Putamen (tissue), 1 donor: Measurements from ENCODE around the gene NOSIP.

ENCODE experiments used
- DNase-seq: peaks from one replicate; pipeline ENCODE4 v3.0.0-alpha.2; 2016; ENCODE audit warnings: low spot score

Gene NOSIP

DNA sequence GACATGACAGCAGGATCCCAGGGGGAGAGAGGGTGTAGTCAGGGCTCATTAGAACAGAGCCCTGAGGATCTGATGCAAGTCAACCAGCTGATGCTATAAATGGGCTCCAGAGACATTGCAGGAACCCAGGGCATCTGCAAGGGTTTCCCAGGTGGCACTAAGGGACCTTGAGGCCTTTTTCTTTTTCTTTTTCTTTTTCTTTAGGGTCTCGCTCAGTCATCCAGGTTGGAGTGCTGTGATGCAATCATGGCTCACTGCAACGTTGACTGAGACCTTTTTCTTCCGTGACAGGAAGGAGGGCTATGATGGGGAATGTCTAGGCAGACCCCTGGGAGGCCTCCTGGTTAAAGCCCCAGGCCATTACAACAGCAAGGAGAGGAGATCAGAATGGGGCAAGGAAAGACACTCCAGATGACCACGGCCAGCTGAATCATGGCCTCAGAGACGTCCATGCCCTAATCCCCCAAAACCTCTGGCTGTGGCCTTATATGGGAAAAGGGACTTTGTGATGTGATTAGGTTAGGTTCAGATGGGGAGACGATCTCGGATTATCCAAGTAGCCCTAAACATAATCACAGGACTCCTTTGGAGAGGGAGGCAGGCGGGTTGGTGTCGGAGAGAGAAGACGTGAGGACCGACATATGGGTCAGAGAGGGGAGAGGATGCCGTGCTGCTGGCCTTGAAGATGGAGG, 72.4 kb downstream of the NOSIP start:
- no peak for DNase-seq

DNA sequence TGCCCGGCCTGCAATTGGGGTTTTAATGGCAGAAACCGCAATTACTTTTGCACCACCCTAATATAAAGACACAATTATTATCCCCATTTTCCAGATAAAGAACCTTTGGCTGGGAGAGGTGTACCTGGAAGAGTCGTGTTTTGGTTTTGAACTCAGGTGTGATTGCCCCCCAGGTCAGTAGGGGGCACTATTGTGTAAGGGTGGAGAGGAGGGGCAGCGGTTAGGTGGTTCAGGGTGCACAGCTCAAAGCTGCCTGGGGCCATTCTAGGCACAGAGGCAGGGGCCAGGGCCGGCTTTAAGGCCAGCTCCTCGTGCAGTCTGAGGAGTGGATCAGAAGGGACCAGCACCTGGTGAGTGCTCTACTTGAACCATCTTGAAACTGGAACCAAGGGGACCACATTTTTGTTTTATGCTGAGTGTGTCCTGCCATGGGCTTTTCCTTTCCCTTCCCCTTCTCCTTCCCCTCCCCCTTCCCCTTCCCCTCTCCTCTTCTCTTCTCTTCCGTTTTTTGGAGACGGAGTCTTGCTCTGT, 73.7 kb downstream of the NOSIP start:
- no peak for DNase-seq
